ENCODE results near the gene CCDC77.
"Not testable (repeated sequence)": the region's sequence is repeated elsewhere in the genome, so short reads cannot be mapped to it uniquely, and the experiment has no call there.

CCDC77 gene

GRCh38 chr12:402029-402389, 565 bp downstream of the CCDC77 start:
- POLR2A ChIA-PET (ENCODE audit: low non-redundant PET): interaction anchor here (0.5 to 2.1 kb wide), 2 partner anchors 13 to 131 kb away, joined by 3 to 6 read pairs; partner anchors contain the start of gene KDM5A
- peak overlapping the region; percentile 76 for H3K27ac ChIP-seq
- CTCF ChIA-PET: interaction anchor here (1.5 kb wide), 1 partner anchor 40 kb away, joined by 3 read pairs; no protein-coding TSS in a partner anchor
- DNase-seq (ENCODE audit: low spot score): no peak
- TF ChIP-seq CTCF (conservative IDR thresholded peaks at IDR 0.05; ENCODE audit: low read depth): peak; percentile 25

GRCh38 chr12:414859-415258, 13.4 kb downstream of the CCDC77 start:
- DNase-seq (ENCODE audit: low spot score): no peak
- TF ChIP-seq CTCF (conservative IDR thresholded peaks at IDR 0.05; ENCODE audit: low read depth): no peak
- POLR2A ChIA-PET (ENCODE audit: low non-redundant PET): interaction anchor here (0.5 kb wide), 1 partner anchor 523 kb away, joined by 3 read pairs; no protein-coding TSS in a partner anchor
- CTCF ChIA-PET: interaction anchor here (0.7 kb wide), 1 partner anchor 39 kb away, joined by 3 read pairs; no protein-coding TSS in a partner anchor
- H3K27ac ChIP-seq: no peak overlapping the region

- TF ChIP-seq CTCF (conservative IDR thresholded peaks at IDR 0.05; ENCODE audit: low read depth): no peak
- no peak for DNase-seq (ENCODE audit: low spot score)
- H3K27ac ChIP-seq: no peak overlapping the region
- ChIA-PET POLR2A (ENCODE audit: low non-redundant PET) (no interaction called here), CTCF (no interaction called here)
Observed at GRCh38 chr12:418432-418831, 17.0 kb downstream of the CCDC77 start.

- TF ChIP-seq CTCF (conservative IDR thresholded peaks at IDR 0.05; ENCODE audit: low read depth): no peak
- CTCF ChIA-PET: no interaction called here
- POLR2A ChIA-PET (ENCODE audit: low non-redundant PET): no interaction called here
- H3K27ac ChIP-seq: no peak overlapping the region
- DNase-seq (ENCODE audit: low spot score): no peak
Observed at GRCh38 chr12:422526-422925, 21.1 kb downstream of the CCDC77 start.

- CTCF ChIA-PET; H3K27ac ChIP-seq; DNase-seq (ENCODE audit: low spot score); POLR2A ChIA-PET (ENCODE audit: low non-redundant PET): not testable (repeated sequence)
Observed at GRCh38 chr12:435737-436136, 34.3 kb downstream of the CCDC77 start.

GRCh38 chr12:442235-442884, 40.9 kb downstream of the CCDC77 start:
- H3K27ac ChIP-seq: no peak overlapping the region
- ChIA-PET POLR2A (ENCODE audit: low non-redundant PET) (interaction anchor here (0.6 kb wide), 1 partner anchor 96 kb away, joined by 6 read pairs; no protein-coding TSS in a partner anchor), CTCF (interaction anchor here (0.6 to 4.0 kb wide), 21 partner anchors 8 to 1156 kb away, joined by 3 to 42 read pairs (median 3); partner anchors contain the start of gene ERC1)
- peak; percentile 59 for TF ChIP-seq CTCF (conservative IDR thresholded peaks at IDR 0.05; ENCODE audit: low read depth)
- peak; percentile 51 for DNase-seq (ENCODE audit: low spot score)

GRCh38 chr12:447141-447540, 45.7 kb downstream of the CCDC77 start:
- DNase-seq (ENCODE audit: low spot score): no peak
- POLR2A ChIA-PET (ENCODE audit: low non-redundant PET): no interaction called here
- CTCF ChIA-PET: no interaction called here
- H3K27ac ChIP-seq: no peak overlapping the region
- TF ChIP-seq CTCF (conservative IDR thresholded peaks at IDR 0.05; ENCODE audit: low read depth): no peak
